ENCODE data around the gene CDC42EP2.

Gene CDC42EP2

DNA sequence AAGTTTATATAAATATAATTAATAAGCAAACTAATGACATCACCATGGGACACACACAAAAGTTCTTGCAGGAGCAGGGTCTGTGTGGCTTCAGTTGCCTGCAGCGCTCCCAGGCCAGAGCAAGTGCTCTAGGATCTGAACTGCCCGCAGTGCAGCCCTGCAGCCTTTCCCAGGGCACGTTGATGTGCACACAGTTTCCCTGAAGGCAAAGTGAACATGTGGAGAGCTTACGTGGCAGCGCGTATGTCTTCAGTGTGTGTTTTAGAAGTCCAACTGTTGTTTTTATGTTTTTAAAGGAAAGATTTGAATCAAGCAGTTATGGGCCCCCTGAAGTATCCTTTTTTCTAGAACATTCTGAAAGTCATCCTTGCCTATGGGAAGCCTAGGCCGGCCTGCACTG, 38.7 kb downstream of the CDC42EP2 start:
- Mint-ChIP-seq H3K4me3 (peak overlapping the region; percentile 82 to 83 (median 83)), H3K27me3 (ENCODE audit: low read depth) (peaks cover 29% of the 10 kb centered on the region), H3K9me3 (no peaks in the 10 kb centered on the region), H3K27ac (peak overlapping the region; percentile 2 to 78 (median 77)), H3K36me3 (ENCODE audit: low read depth) (peaks cover 32% of the 10 kb centered on the region), H3K4me1 (peaks cover 18% of the 10 kb centered on the region)
- TF ChIP-seq, protein P1, sequence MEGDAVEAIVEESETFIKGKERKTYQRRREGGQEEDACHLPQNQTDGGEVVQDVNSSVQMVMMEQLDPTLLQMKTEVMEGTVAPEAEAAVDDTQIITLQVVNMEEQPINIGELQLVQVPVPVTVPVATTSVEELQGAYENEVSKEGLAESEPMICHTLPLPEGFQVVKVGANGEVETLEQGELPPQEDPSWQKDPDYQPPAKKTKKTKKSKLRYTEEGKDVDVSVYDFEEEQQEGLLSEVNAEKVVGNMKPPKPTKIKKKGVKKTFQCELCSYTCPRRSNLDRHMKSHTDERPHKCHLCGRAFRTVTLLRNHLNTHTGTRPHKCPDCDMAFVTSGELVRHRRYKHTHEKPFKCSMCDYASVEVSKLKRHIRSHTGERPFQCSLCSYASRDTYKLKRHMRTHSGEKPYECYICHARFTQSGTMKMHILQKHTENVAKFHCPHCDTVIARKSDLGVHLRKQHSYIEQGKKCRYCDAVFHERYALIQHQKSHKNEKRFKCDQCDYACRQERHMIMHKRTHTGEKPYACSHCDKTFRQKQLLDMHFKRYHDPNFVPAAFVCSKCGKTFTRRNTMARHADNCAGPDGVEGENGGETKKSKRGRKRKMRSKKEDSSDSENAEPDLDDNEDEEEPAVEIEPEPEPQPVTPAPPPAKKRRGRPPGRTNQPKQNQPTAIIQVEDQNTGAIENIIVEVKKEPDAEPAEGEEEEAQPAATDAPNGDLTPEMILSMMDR (IDR thresholded peaks at IDR 0.05; ENCODE audit: unreplicated experiment in 3 of 3) = no peak

DNA sequence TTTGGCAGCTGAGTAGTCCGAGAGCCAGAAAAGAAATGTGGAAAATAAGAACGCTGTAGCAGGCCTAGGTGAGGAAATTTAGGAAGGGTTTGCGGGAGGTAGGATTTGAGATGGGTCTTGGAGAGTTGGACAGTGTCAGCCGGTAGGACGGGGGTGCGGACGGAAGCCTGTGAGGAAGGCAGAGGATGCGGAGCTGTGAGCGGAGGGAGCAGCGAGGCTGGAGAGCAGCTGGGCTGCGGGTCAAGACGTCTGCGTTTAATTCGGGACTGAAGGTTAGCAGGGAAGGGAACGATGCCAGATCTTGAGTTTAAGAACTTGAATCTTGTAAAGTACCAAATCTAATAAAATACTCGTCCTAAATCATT, 39.2 kb downstream of the CDC42EP2 start:
- Mint-ChIP-seq H3K9me3 (no peaks in the 10 kb centered on the region), H3K36me3 (ENCODE audit: low read depth) (peaks cover 27% of the 10 kb centered on the region), H3K4me3 (peak overlapping the region; percentile 82 to 83 (median 83)), H3K4me1 (peaks cover 18% of the 10 kb centered on the region), H3K27ac (peak overlapping the region; percentile 2 to 78 (median 77)), H3K27me3 (ENCODE audit: low read depth) (peaks cover 30% of the 10 kb centered on the region)
- TF ChIP-seq, protein P1 (IDR thresholded peaks at IDR 0.05; ENCODE audit: unreplicated experiment in 3 of 3) = no peak

DNA sequence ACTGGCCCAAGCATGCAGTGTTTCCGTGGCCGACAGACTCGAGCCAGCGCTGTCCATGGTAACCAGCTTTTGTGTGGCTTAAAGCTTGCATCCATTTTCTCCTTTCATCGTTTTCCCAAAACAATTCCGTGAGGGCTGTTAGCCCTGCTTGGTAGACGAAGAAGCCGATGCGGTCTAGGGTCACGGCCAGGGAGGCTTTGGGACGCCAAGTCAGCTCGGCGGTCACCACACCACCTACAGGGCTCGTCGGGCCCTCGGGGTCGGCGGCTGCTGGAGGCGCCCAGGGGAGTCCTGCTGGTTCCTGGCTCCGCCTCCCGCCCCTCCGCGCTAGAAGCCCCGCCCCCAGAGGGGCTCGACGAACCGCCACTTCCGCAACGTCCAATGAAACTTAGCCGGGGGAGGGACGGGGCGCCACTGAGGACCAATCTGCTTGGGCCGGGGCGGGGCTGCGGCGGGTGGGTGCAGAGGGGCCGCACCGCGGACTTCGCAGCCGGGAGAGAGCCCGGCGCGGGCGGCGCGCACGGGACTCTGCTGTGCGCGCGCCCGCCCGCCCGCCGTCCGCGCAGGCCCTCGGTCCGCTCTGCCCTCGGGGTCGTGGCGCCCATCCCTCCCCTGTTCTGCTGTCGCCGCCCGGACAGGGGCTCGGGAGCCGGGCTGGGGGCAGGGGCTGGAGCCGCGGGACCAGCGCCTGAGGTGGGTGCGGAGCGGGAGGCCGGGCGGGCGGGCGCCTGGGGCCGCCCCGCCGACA, 39.8 kb downstream of the CDC42EP2 start, which contains the start of gene TIGD3:
TIGD3 (plus strand) TSS at position 487 of the 748 bp plus-strand sequence. CDS start 1,058 bp downstream, outside the sequence.
- Mint-ChIP-seq H3K27ac (peak within 1 kb of the TSS; percentile 2 to 78 (median 77)), H3K27me3 (ENCODE audit: low read depth) (peaks cover 30% of the 10 kb centered on the region), H3K36me3 (ENCODE audit: low read depth) (peaks cover 23% of the 10 kb centered on the region), H3K4me3 (peak within 1 kb of the TSS; percentile 84 to 91 (median 87)), H3K4me1 (peaks cover 18% of the 10 kb centered on the region), H3K9me3 (no peaks in the 10 kb centered on the region)
- TF ChIP-seq, protein P1 (IDR thresholded peaks at IDR 0.05; ENCODE audit: unreplicated experiment in 3 of 3) = no peak

DNA sequence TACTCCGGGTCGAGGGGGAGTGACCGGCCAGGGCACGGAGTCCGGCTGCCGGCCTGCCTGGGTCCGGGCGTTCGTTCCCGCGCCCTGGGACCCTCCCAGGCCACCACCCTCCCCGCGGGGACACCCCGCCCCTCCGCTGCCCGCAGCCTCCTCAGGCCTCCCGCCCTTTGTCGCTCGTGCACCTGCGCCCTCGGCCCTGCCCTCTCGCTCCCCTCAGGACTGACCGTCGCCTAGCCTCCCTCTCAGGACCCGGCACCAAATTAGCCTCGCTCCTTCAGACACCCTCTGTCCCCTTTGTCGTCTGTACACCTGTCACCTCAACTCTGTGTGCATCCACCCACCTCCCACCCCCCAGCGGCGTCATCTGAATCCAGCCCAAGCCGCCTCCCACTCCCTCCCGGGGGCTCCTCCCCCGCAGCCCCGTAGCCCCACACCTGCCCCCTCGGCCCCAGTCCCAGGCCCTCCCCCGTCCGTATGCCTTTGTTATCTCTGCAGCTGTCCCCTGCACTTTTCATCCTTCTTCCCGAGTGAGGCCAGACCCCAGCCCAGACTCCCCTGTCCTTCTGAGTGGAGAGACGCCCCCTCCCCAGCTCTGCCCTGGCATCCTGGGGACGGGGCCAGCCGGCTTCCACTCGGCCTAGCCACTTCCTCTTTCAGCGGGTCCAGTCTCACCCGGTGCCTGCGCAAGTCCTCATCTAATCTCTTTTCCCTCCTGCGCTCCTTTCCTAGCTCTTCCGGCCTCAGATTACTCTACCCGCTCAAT, 40.5 kb downstream of the CDC42EP2 start:
- TF ChIP-seq, protein P1 (IDR thresholded peaks at IDR 0.05; ENCODE audit: unreplicated experiment in 3 of 3) = no peak

DNA sequence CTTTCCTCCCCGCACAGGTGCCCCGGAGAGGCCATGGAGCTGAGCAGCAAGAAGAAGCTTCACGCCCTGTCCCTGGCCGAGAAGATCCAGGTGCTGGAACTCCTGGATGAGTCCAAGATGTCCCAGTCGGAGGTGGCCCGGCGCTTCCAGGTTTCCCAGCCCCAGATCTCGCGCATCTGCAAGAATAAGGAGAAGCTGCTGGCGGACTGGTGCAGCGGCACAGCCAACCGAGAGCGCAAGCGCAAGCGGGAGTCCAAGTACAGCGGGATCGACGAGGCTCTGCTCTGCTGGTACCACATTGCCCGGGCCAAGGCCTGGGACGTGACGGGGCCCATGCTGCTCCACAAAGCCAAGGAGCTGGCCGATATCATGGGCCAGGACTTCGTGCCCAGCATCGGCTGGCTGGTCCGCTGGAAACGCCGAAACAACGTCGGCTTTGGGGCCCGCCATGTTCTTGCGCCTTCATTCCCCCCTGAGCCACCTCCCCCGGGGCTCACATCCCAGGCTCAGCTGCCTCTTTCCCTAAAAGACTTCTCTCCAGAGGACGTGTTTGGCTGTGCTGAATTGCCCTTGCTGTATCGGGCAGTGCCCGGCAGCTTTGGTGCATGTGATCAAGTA, 41.2 kb downstream of the CDC42EP2 start:
- Mint-ChIP-seq H3K4me1 (peaks cover 18% of the 10 kb centered on the region), H3K9me3 (no peaks in the 10 kb centered on the region), H3K36me3 (ENCODE audit: low read depth) (peaks cover 15% of the 10 kb centered on the region), H3K27me3 (ENCODE audit: low read depth) (peaks cover 34% of the 10 kb centered on the region), H3K27ac (no peak overlapping the region), H3K4me3 (peak overlapping the region; percentile 84 to 91 (median 87))
- TF ChIP-seq, protein P1 (IDR thresholded peaks at IDR 0.05; ENCODE audit: unreplicated experiment in 3 of 3) = no peak

More for the DNA sequence above, 40.5 kb downstream of the CDC42EP2 start:
- Mint-ChIP-seq H3K9me3 (no peaks in the 10 kb centered on the region), H3K4me1 (peaks cover 18% of the 10 kb centered on the region), H3K27ac (no peak overlapping the region), H3K4me3 (peak overlapping the region; percentile 84 to 91 (median 87)), H3K36me3 (ENCODE audit: low read depth) (peaks cover 19% of the 10 kb centered on the region), H3K27me3 (ENCODE audit: low read depth) (peaks cover 34% of the 10 kb centered on the region)
